WTC11 (cell line): Measurements from ENCODE around the gene TTC39C. TPM values are rescaled to one million over a fixed set of nuclear protein-coding genes. Genes with fewer than 3 reads are reported as not detected.

Source experiments
- ATAC-seq: fragments of 200-7000 bp; cut with Tn5 transposase; 2 replicates; pipeline ENCODE4 v1.10.0; 2021; ENCODE audit warnings: mild to moderate bottlenecking, moderate library complexity
- CTCF ChIA-PET: fragments of 300-600 bp; sonication (Branson Sonifier 250); formaldehyde crosslinking; loops from one replicate; lab custom pipeline; 2021; ENCODE audit warnings: antibody characterized with exemption; lab: Charles Lee
- POLR2A ChIA-PET: fragments of 350-600 bp; sonication (Branson Sonifier 250); formaldehyde crosslinking; loops from one replicate; lab custom pipeline; 2021; ENCODE audit warnings: antibody characterized with exemption; lab: Charles Lee
- DNase-seq: peaks from one replicate; pipeline ENCODE4 v3.0.0; 2021; ENCODE audit warnings: low spot score
- H3K27ac Mint-ChIP-seq: 2 replicates; pipeline ENCODE4 v1.8.0; 2021; ENCODE audit warnings: mixed read lengths
- H3K27me3 Mint-ChIP-seq: 2 replicates; pipeline ENCODE4 v1.8.0; 2021; ENCODE audit warnings: low read depth, mild to moderate bottlenecking, moderate library complexity, mixed read lengths
- H3K36me3 Mint-ChIP-seq: 2 replicates; pipeline ENCODE4 v1.8.0; 2021; ENCODE audit warnings: mixed read lengths
- H3K4me1 Mint-ChIP-seq: 2 replicates; pipeline ENCODE4 v1.8.0; 2022; ENCODE audit warnings: mixed read lengths
- H3K4me3 Mint-ChIP-seq: 2 replicates; pipeline ENCODE4 v1.8.0; 2021; ENCODE audit warnings: mild to moderate bottlenecking, moderate library complexity, mixed read lengths
- H3K9me3 Mint-ChIP-seq: 2 replicates; pipeline ENCODE4 v1.8.0; 2021; ENCODE audit warnings: mixed read lengths
- CREB1 ChIP-seq: sonication (generic); formaldehyde crosslinking; IDR thresholded peaks from 2 replicates; pipeline ENCODE4 v1.8.0; 2023; ENCODE audit warnings: mild to moderate bottlenecking, missing genetic modification reagents
- CTCF ChIP-seq: fragments of 200-600 bp; IDR thresholded peaks from 2 replicates; pipeline ENCODE4 v1.8.0; 2022; ENCODE audit warnings: antibody characterized with exemption
- GTF2I ChIP-seq: fragments of 250-450 bp; sonication (Bioruptor Pico); conservative IDR thresholded peaks from 2 replicates; pipeline ENCODE4 v1.4.0; 2021; ENCODE audit warnings: mild to moderate bottlenecking
- KAT7 ChIP-seq: sonication (generic); formaldehyde crosslinking; IDR thresholded peaks from 2 replicates; pipeline ENCODE4 v1.8.1; 2023; ENCODE audit warnings: missing genetic modification reagents, mild to moderate bottlenecking, borderline replicate concordance
- NFATC4 ChIP-seq: fragments of 250-450 bp; sonication (Bioruptor Pico); IDR thresholded peaks from 2 replicates; pipeline ENCODE4 v1.9.0; 2021; ENCODE audit warnings: mild to moderate bottlenecking
- NR1H2 ChIP-seq: sonication (generic); formaldehyde crosslinking; IDR thresholded peaks from 2 replicates; pipeline ENCODE4 v1.9.0; 2021; ENCODE audit warnings: mild to moderate bottlenecking, moderate library complexity, missing genetic modification reagents
- NR2C2 ChIP-seq: sonication (generic); formaldehyde crosslinking; IDR thresholded peaks from 2 replicates; pipeline ENCODE4 v1.8.0; 2022; ENCODE audit warnings: mild to moderate bottlenecking, missing genetic modification reagents
- STAT6 ChIP-seq: sonication (generic); formaldehyde crosslinking; conservative IDR thresholded peaks from 2 replicates; pipeline ENCODE4 v1.8.1; 2023; ENCODE audit warnings: mild to moderate bottlenecking, low read depth, missing genetic modification reagents, moderate library complexity
- TEAD1 ChIP-seq: sonication (generic); formaldehyde crosslinking; IDR thresholded peaks from 2 replicates; pipeline ENCODE4 v1.8.0; 2022; ENCODE audit warnings: mild to moderate bottlenecking, missing genetic modification reagents
- TP53 ChIP-seq: sonication (generic); formaldehyde crosslinking; IDR thresholded peaks from 2 replicates; pipeline ENCODE4 v1.8.1; 2023; ENCODE audit warnings: mild to moderate bottlenecking, missing genetic modification reagents
- ZNF121 ChIP-seq: sonication (generic); formaldehyde crosslinking; IDR thresholded peaks from 2 replicates; pipeline ENCODE4 v1.8.0; 2023; ENCODE audit warnings: missing genetic modification reagents
- ZNF138 ChIP-seq: sonication (generic); formaldehyde crosslinking; conservative IDR thresholded peaks from 2 replicates; pipeline ENCODE4 v1.8.1; 2022; ENCODE audit warnings: mild to moderate bottlenecking, moderate library complexity, missing genetic modification reagents
- ZNF263 ChIP-seq: sonication (generic); formaldehyde crosslinking; IDR thresholded peaks from 2 replicates; pipeline ENCODE4 v1.8.1; 2022; ENCODE audit warnings: low read depth, mild to moderate bottlenecking, moderate library complexity, missing genetic modification reagents
- total RNA-seq: library from RNA; stranded (reverse); gene quantifications from 3 replicates; pipeline ENCODE4 v1.2.3, GENCODE V29; 2021
- TF ChIP-seq, protein P1 (sequence below): sonication (generic); formaldehyde crosslinking; IDR thresholded peaks from 2 replicates; pipeline ENCODE4 v1.8.1; 2022; ENCODE audit warnings: low read depth, mild to moderate bottlenecking, moderate library complexity, missing genetic modification reagents, borderline replicate concordance
- TF ChIP-seq, protein P2 (sequence below): sonication (generic); formaldehyde crosslinking; conservative IDR thresholded peaks from 2 replicates; pipeline ENCODE4 v1.8.1; 2022; ENCODE audit warnings: mild to moderate bottlenecking, missing genetic modification reagents
- TF ChIP-seq, protein P3 (sequence below): fragments of 250-450 bp; sonication (Bioruptor Pico); IDR thresholded peaks from 2 replicates; pipeline ENCODE4 v1.8.0; 2021; ENCODE audit warnings: mild to moderate bottlenecking

TTC39C gene
- total RNA-seq, 1 experiment from 2014 or later = 57.3 TPM

GRCh38 chr18:24014062-24014985, at the start of gene TTC39C (continued):
- TF ChIP-seq CTCF = no peak
- no peak for TF ChIP-seq STAT6 (CRISPR knock-in tag)
- TF ChIP-seq ZNF121 (CRISPR knock-in tag) = peak; percentile 80; the same call in 1 of the 2 replicates
- no peak for TF ChIP-seq NFATC4 (CRISPR knock-in tag)
- TF ChIP-seq NR2C2 (CRISPR knock-in tag) = no peak
- TF ChIP-seq TEAD1 (CRISPR knock-in tag) = no peak
- TF ChIP-seq, protein P1, sequence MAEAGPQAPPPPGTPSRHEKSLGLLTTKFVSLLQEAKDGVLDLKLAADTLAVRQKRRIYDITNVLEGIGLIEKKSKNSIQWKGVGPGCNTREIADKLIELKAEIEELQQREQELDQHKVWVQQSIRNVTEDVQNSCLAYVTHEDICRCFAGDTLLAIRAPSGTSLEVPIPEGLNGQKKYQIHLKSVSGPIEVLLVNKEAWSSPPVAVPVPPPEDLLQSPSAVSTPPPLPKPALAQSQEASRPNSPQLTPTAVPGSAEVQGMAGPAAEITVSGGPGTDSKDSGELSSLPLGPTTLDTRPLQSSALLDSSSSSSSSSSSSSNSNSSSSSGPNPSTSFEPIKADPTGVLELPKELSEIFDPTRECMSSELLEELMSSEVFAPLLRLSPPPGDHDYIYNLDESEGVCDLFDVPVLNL (CRISPR knock-in tag) = no peak

- H3K9me3 Mint-ChIP-seq = peaks cover 5% of the 10 kb centered on the region; the same call in 1 of the 2 replicates
- H3K27ac Mint-ChIP-seq = no peak overlapping the region
- H3K27me3 Mint-ChIP-seq = no peaks in the 10 kb centered on the region; the same call in 1 of the 2 replicates
- ChIA-PET CTCF (no interaction called here), POLR2A (no interaction called here)
- no peaks in the 10 kb centered on the region for H3K36me3 Mint-ChIP-seq
- peaks cover 23% of the 10 kb centered on the region for H3K4me1 Mint-ChIP-seq
- no peak overlapping the region for H3K4me3 Mint-ChIP-seq
- TF ChIP-seq NR1H2 (CRISPR knock-in tag) (no peak), CREB1 (CRISPR knock-in tag) (no peak)
- TF ChIP-seq, protein P2, sequence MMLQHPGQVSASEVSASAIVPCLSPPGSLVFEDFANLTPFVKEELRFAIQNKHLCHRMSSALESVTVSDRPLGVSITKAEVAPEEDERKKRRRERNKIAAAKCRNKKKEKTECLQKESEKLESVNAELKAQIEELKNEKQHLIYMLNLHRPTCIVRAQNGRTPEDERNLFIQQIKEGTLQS (CRISPR knock-in tag) = no peak
- no peak for DNase-seq
- no peak for ATAC-seq
Measured at GRCh38 chr18:23966909-23967308, 47.6 kb upstream of the TTC39C start.

GRCh38 chr18:23967321-23968089, 47.0 kb upstream of the TTC39C start:
- no peaks in the 10 kb centered on the region for H3K36me3 Mint-ChIP-seq
- no peak overlapping the region for H3K27ac Mint-ChIP-seq
- H3K4me3 Mint-ChIP-seq = no peak overlapping the region
- H3K4me1 Mint-ChIP-seq = peaks cover 23% of the 10 kb centered on the region
- CTCF ChIA-PET = interaction anchor here (2.8 kb wide), 1 partner anchor 49 kb away, joined by 8 read pairs; no protein-coding TSS in a partner anchor
- POLR2A ChIA-PET = interaction anchor here (0.7 kb wide), 1 partner anchor 17 kb away, joined by 3 read pairs; no protein-coding TSS in a partner anchor
- no peaks in the 10 kb centered on the region; the same call in 1 of the 2 replicates for H3K27me3 Mint-ChIP-seq
- peaks cover 5% of the 10 kb centered on the region; the same call in 1 of the 2 replicates for H3K9me3 Mint-ChIP-seq
- DNase-seq (no peak), ATAC-seq (no peak)
- TF ChIP-seq TP53 (no peak), KAT7 (no peak), ZNF138 (CRISPR knock-in tag) (no peak), GTF2I (CRISPR knock-in tag) (no peak), ZNF121 (CRISPR knock-in tag) (no peak), ZNF263 (CRISPR knock-in tag) (no peak)
- TF ChIP-seq, protein P3, sequence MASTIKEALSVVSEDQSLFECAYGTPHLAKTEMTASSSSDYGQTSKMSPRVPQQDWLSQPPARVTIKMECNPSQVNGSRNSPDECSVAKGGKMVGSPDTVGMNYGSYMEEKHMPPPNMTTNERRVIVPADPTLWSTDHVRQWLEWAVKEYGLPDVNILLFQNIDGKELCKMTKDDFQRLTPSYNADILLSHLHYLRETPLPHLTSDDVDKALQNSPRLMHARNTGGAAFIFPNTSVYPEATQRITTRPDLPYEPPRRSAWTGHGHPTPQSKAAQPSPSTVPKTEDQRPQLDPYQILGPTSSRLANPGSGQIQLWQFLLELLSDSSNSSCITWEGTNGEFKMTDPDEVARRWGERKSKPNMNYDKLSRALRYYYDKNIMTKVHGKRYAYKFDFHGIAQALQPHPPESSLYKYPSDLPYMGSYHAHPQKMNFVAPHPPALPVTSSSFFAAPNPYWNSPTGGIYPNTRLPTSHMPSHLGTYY = no peak
